HG03575 (cell line): ENCODE data around the gene SPESP1.

Experiments
- ATAC-seq: cut with Tn5 transposase; IDR thresholded peaks from one replicate; pipeline ENCODE4 v1.9.1; 2021; ENCODE audit not compliant: unreplicated experiment, insufficient number of reproducible peaks, low FRiP score; ENCODE audit errors: extremely low read depth

SPESP1 gene

GRCh38 chr15:68987676-68988075 is 57.4 kb downstream of the SPESP1 start:
- no peak for ATAC-seq

GRCh38 chr15:68989541-68990230 is 59.4 kb downstream of the SPESP1 start:
- ATAC-seq, result no peak

GRCh38 chr15:68990231-68990991 is 60.1 kb downstream of the SPESP1 start:
- ATAC-seq, result no peak

GRCh38 chr15:68990992-68991500 is 60.7 kb downstream of the SPESP1 start:
- no peak for ATAC-seq

GRCh38 chr15:68991723-68992122 is 61.4 kb downstream of the SPESP1 start:
- ATAC-seq, result no peak

GRCh38 chr15:68992696-68993095 is 62.4 kb downstream of the SPESP1 start:
- no peak for ATAC-seq

GRCh38 chr15:68993276-68993675 is 63.0 kb downstream of the SPESP1 start:
- no peak for ATAC-seq

GRCh38 chr15:68994149-68994548 is 63.8 kb downstream of the SPESP1 start:
- no peak for ATAC-seq

- no peak for ATAC-seq
Observed at GRCh38 chr15:68994981-68995761, 64.8 kb downstream of the SPESP1 start.
